Activated T-helper 1 cell treated with anti-CD3 and anti-CD28 coated beads, Interleukin-12 subunit alpha, Interleukin-12 subunit beta, Interleukin-2, Interleukin-4 antibody, amounts not matched to agents 30 ng/mL and 10 ng/mL and 1 ng/mL, durations not matched to agents 14 hours and 24 hours and 36 hours (primary cell): Measurements from ENCODE around the gene RBMS3. TPM values are rescaled to one million over a fixed set of nuclear protein-coding genes. Genes with fewer than 3 reads are reported as not detected.
"Not testable (repeated sequence)": the region's sequence is repeated elsewhere in the genome, so short reads cannot be mapped to it uniquely, and the experiment has no call there.

Source experiments
- DNase-seq: peaks from one replicate; pipeline ENCODE4 v3.0.0; 2021; ENCODE audit warnings: low spot score
- H3K27ac Mint-ChIP-seq: one replicate; pipeline ENCODE4 v1.8.0; 2021; ENCODE audit warnings: mild to moderate bottlenecking, mixed read lengths
- H3K27me3 Mint-ChIP-seq: one replicate; pipeline ENCODE4 v1.8.0; 2022; ENCODE audit warnings: mild to moderate bottlenecking, moderate library complexity, mixed read lengths; ENCODE audit not compliant: insufficient read depth
- H3K36me3 Mint-ChIP-seq: one replicate; pipeline ENCODE4 v1.8.0; 2021; ENCODE audit warnings: low read depth, mixed read lengths
- H3K4me1 Mint-ChIP-seq: one replicate; pipeline ENCODE4 v1.8.0; 2021; ENCODE audit warnings: low read depth, mixed read lengths
- H3K4me3 Mint-ChIP-seq: one replicate; pipeline ENCODE4 v1.8.0; 2021; ENCODE audit warnings: mild to moderate bottlenecking, moderate library complexity, mixed read lengths
- H3K9me3 Mint-ChIP-seq: one replicate; pipeline ENCODE4 v1.8.0; 2021; ENCODE audit warnings: mixed read lengths
- intact Hi-C: fragments of 100-400 bp; cut with micrococcal nuclease; formaldehyde crosslinking; loops from one replicate; pipeline ENCODE4 v1.15.1; 2024
- total RNA-seq: library from RNA; stranded (reverse); gene quantifications from 2 replicates; pipeline ENCODE4 v1.2.3, GENCODE V29; 2022

RBMS3 gene
- total RNA-seq, 1 donor from 2014 or later = 3.7 TPM

- H3K9me3 Mint-ChIP-seq = no peaks in the 10 kb centered on the region
- no peak overlapping the region for H3K27ac Mint-ChIP-seq
- intact Hi-C loops = no loop called here
- no peaks in the 10 kb centered on the region for H3K4me1 Mint-ChIP-seq
- H3K27me3 Mint-ChIP-seq = no peaks in the 10 kb centered on the region
- no peak for DNase-seq
- no peaks in the 10 kb centered on the region for H3K36me3 Mint-ChIP-seq
- no peak overlapping the region for H3K4me3 Mint-ChIP-seq
Observed at GRCh38 chr3:29453284-29454001, 172.6 kb downstream of the RBMS3 start.

- Mint-ChIP-seq H3K27ac (no peak overlapping the region), H3K27me3 (no peaks in the 10 kb centered on the region), H3K36me3 (no peaks in the 10 kb centered on the region), H3K4me3 (no peak overlapping the region), H3K4me1 (no peaks in the 10 kb centered on the region), H3K9me3 (no peaks in the 10 kb centered on the region)
- intact Hi-C loops = no loop called here
- no peak for DNase-seq
Observed at GRCh38 chr3:29454161-29454611, 173.3 kb downstream of the RBMS3 start.

GRCh38 chr3:29456901-29457300, 176.0 kb downstream of the RBMS3 start:
- no peaks in the 10 kb centered on the region for H3K4me1 Mint-ChIP-seq
- H3K27ac Mint-ChIP-seq = no peak overlapping the region
- H3K9me3 Mint-ChIP-seq = no peaks in the 10 kb centered on the region
- intact Hi-C loops = no loop called here
- H3K4me3 Mint-ChIP-seq = no peak overlapping the region
- DNase-seq = no peak
- H3K27me3 Mint-ChIP-seq = no peaks in the 10 kb centered on the region
- no peaks in the 10 kb centered on the region for H3K36me3 Mint-ChIP-seq

- H3K27me3 Mint-ChIP-seq = no peaks in the 10 kb centered on the region
- no peaks in the 10 kb centered on the region for H3K36me3 Mint-ChIP-seq
- no peaks in the 10 kb centered on the region for H3K9me3 Mint-ChIP-seq
Observed at GRCh38 chr3:29463304-29463703, 182.4 kb downstream of the RBMS3 start.

GRCh38 chr3:29465836-29466235, 185.0 kb downstream of the RBMS3 start:
- intact Hi-C loops = no loop called here
- Mint-ChIP-seq H3K4me1 (no peaks in the 10 kb centered on the region), H3K27ac (no peak overlapping the region), H3K9me3 (no peaks in the 10 kb centered on the region), H3K4me3 (no peak overlapping the region), H3K27me3 (no peaks in the 10 kb centered on the region), H3K36me3 (no peaks in the 10 kb centered on the region)
- DNase-seq = no peak

More at GRCh38 chr3:29463304-29463703, 182.4 kb downstream of the RBMS3 start:
- DNase-seq = no peak
- Mint-ChIP-seq H3K27ac (no peak overlapping the region), H3K4me1 (no peaks in the 10 kb centered on the region), H3K4me3 (no peak overlapping the region)
- intact Hi-C loops = no loop called here

GRCh38 chr3:29466442-29466841, 185.6 kb downstream of the RBMS3 start:
- no peaks in the 10 kb centered on the region for H3K27me3 Mint-ChIP-seq
- H3K4me3 Mint-ChIP-seq = no peak overlapping the region
- no peaks in the 10 kb centered on the region for H3K36me3 Mint-ChIP-seq
- intact Hi-C loops = no loop called here
- no peaks in the 10 kb centered on the region for H3K9me3 Mint-ChIP-seq
- DNase-seq = no peak
- H3K4me1 Mint-ChIP-seq = no peaks in the 10 kb centered on the region
- H3K27ac Mint-ChIP-seq = no peak overlapping the region

GRCh38 chr3:29468187-29468586, 187.3 kb downstream of the RBMS3 start:
- DNase-seq = no peak
- H3K27ac Mint-ChIP-seq = no peak overlapping the region
- no peaks in the 10 kb centered on the region for H3K9me3 Mint-ChIP-seq
- intact Hi-C loops = no loop called here
- H3K27me3 Mint-ChIP-seq = no peaks in the 10 kb centered on the region
- H3K4me1 Mint-ChIP-seq = no peaks in the 10 kb centered on the region
- no peak overlapping the region for H3K4me3 Mint-ChIP-seq
- no peaks in the 10 kb centered on the region for H3K36me3 Mint-ChIP-seq

GRCh38 chr3:29473481-29474170, 192.8 kb downstream of the RBMS3 start:
- DNase-seq, H3K9me3 Mint-ChIP-seq, H3K4me3 Mint-ChIP-seq, H3K27ac Mint-ChIP-seq, H3K27me3 Mint-ChIP-seq, H3K4me1 Mint-ChIP-seq, H3K36me3 Mint-ChIP-seq, intact Hi-C loops: not testable (repeated sequence)

- intact Hi-C loops = no loop called here
- no peak overlapping the region for H3K4me3 Mint-ChIP-seq
- no peaks in the 10 kb centered on the region for H3K4me1 Mint-ChIP-seq
- no peaks in the 10 kb centered on the region for H3K36me3 Mint-ChIP-seq
- H3K27me3 Mint-ChIP-seq = peaks cover 4% of the 10 kb centered on the region
- no peaks in the 10 kb centered on the region for H3K9me3 Mint-ChIP-seq
- no peak for DNase-seq
- no peak overlapping the region for H3K27ac Mint-ChIP-seq
Observed at GRCh38 chr3:29475305-29475840, 194.5 kb downstream of the RBMS3 start.

- peaks cover 4% of the 10 kb centered on the region for H3K27me3 Mint-ChIP-seq
- no peak overlapping the region for H3K27ac Mint-ChIP-seq
- H3K9me3 Mint-ChIP-seq = no peaks in the 10 kb centered on the region
- no peaks in the 10 kb centered on the region for H3K4me1 Mint-ChIP-seq
- no peak overlapping the region for H3K4me3 Mint-ChIP-seq
- DNase-seq = no peak
- intact Hi-C loops = no loop called here
- no peaks in the 10 kb centered on the region for H3K36me3 Mint-ChIP-seq
Observed at GRCh38 chr3:29475854-29476253, 195.0 kb downstream of the RBMS3 start.

- Mint-ChIP-seq H3K36me3 (no peaks in the 10 kb centered on the region), H3K27me3 (peaks cover 4% of the 10 kb centered on the region), H3K4me1 (no peaks in the 10 kb centered on the region), H3K9me3 (no peaks in the 10 kb centered on the region), H3K27ac (no peak overlapping the region), H3K4me3 (no peak overlapping the region)
- intact Hi-C loops = no loop called here
- no peak for DNase-seq
Observed at GRCh38 chr3:29478611-29479010, 197.7 kb downstream of the RBMS3 start.

- DNase-seq = no peak
- intact Hi-C loops = no loop called here
- H3K9me3 Mint-ChIP-seq = no peaks in the 10 kb centered on the region
- H3K27me3 Mint-ChIP-seq = peaks cover 4% of the 10 kb centered on the region
- H3K27ac Mint-ChIP-seq = no peak overlapping the region
- H3K4me3 Mint-ChIP-seq = no peak overlapping the region
- H3K36me3 Mint-ChIP-seq = no peaks in the 10 kb centered on the region
- H3K4me1 Mint-ChIP-seq = no peaks in the 10 kb centered on the region
Observed at GRCh38 chr3:29481249-29481648, 200.4 kb downstream of the RBMS3 start.

GRCh38 chr3:29481969-29482767, 201.3 kb downstream of the RBMS3 start:
- Mint-ChIP-seq H3K27me3 (peaks cover 4% of the 10 kb centered on the region), H3K36me3 (no peaks in the 10 kb centered on the region), H3K9me3 (no peaks in the 10 kb centered on the region), H3K4me1 (no peaks in the 10 kb centered on the region), H3K4me3 (no peak overlapping the region), H3K27ac (no peak overlapping the region)
- intact Hi-C loops = no loop called here
- no peak for DNase-seq
